Memory B cell (primary cell): Measurements from ENCODE around the gene MTHFR.
"Not testable (repeated sequence)": the region's sequence is repeated elsewhere in the genome, so short reads cannot be mapped to it uniquely, and the experiment has no call there.

Experiments
- ATAC-seq: fragments of 150-1000 bp; cut with Tn5 transposase; 2 replicates; pipeline ENCODE4 v1.10.0; 2021; ENCODE audit warnings: low read depth, mild to moderate bottlenecking, moderate library complexity
- DNase-seq, 2 donors: peaks; one replicate each; pipeline ENCODE4 v3.0.0; 2022; ENCODE audit warnings: low spot score in 2 of 2
- H3K27ac Mint-ChIP-seq: one replicate; pipeline ENCODE4 v1.8.0; 2022; ENCODE audit warnings: mild to moderate bottlenecking, moderate library complexity, mixed read lengths
- H3K27me3 Mint-ChIP-seq: one replicate; pipeline ENCODE4 v1.8.0; 2022; ENCODE audit warnings: mixed read lengths
- H3K36me3 Mint-ChIP-seq: one replicate; pipeline ENCODE4 v1.8.0; 2022; ENCODE audit warnings: mild to moderate bottlenecking, mixed read lengths
- H3K4me1 Mint-ChIP-seq: one replicate; pipeline ENCODE4 v1.8.0; 2022; ENCODE audit warnings: mixed read lengths
- H3K4me3 Mint-ChIP-seq: one replicate; pipeline ENCODE4 v1.8.0; 2022; ENCODE audit warnings: mild to moderate bottlenecking, moderate library complexity, mixed read lengths
- H3K9me3 Mint-ChIP-seq: one replicate; pipeline ENCODE4 v1.8.0; 2022; ENCODE audit warnings: mixed read lengths

Gene MTHFR

DNA sequence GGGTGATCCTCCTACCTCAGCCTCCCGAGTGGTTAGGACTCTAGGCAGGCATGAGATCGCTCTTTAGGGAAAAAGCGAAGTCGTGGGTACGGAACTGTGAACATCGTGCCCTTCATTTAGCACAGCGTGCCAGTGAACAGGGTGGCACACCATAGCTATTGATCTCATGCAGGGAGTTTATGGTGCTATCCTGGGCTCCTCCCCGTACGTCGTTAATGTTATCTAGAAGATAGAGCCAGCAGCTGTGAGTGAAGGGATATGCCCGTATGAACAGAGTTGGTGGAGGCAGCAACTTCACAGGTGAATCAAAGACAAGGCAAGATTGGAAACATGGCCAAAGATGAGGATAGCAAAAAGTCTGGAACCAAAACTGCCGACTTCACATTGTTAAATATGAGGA, 11.4 kb upstream of the MTHFR start:
- Mint-ChIP-seq H3K4me1 (peaks cover 16% of the 10 kb centered on the region), H3K36me3 (peaks cover 34% of the 10 kb centered on the region), H3K4me3 (no peak overlapping the region), H3K9me3 (no peaks in the 10 kb centered on the region), H3K27me3 (no peaks in the 10 kb centered on the region), H3K27ac (no peak overlapping the region)
- DNase-seq (no peak), ATAC-seq (no peak)

DNA sequence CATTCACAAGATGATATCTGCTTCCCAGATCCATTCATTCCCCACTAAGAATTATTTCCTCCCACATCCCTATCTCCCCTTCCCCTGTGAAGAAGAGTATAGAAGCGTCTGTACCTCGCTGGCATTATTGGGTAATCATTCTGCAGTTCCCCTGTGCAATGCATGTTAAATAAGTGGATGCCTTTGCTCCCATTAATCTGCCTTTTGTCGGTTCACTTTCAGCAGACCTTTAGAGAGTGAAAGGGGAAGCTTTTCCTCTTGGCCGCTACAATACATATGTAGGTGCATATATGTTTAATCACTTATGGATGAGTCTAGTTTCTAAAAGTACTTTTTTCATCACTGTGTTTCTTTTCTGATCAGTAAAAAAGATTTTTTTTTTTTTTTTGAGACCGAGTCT, 7.3 kb upstream of the MTHFR start:
- H3K9me3 Mint-ChIP-seq: no peaks in the 10 kb centered on the region
- H3K27me3 Mint-ChIP-seq: no peaks in the 10 kb centered on the region
- ATAC-seq: no peak
- no peak for DNase-seq
- H3K4me3 Mint-ChIP-seq: no peak overlapping the region
- no peak overlapping the region for H3K27ac Mint-ChIP-seq
- H3K4me1 Mint-ChIP-seq: peaks cover 28% of the 10 kb centered on the region
- peaks cover 29% of the 10 kb centered on the region for H3K36me3 Mint-ChIP-seq

DNA sequence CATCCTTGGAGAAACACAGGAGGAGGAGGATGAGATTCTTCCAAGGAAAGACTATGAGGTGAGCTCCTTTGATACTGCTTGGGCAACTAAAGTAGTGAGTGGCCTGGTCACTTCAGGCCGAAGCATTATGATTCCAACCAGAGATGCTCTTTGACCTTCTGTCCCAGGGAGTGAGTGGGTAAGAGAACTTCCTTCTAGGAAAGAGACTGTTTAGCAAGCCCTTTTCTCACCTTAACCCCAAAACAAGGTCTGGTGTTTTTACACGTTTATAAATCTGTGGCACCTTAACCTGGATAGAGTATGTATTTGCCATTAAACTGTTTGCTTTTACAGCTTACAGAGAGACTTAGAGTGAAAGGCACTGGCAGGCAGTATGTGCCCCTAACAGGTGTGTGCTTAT, 1.4 kb upstream of the MTHFR start:
- Mint-ChIP-seq H3K27me3 (no peaks in the 10 kb centered on the region), H3K36me3 (peaks cover 12% of the 10 kb centered on the region), H3K4me1 (peaks cover 46% of the 10 kb centered on the region), H3K9me3 (no peaks in the 10 kb centered on the region), H3K27ac (peak overlapping the region; percentile 94), H3K4me3 (peak overlapping the region; percentile 94)
- DNase-seq (no peak), ATAC-seq (no peak)

DNA sequence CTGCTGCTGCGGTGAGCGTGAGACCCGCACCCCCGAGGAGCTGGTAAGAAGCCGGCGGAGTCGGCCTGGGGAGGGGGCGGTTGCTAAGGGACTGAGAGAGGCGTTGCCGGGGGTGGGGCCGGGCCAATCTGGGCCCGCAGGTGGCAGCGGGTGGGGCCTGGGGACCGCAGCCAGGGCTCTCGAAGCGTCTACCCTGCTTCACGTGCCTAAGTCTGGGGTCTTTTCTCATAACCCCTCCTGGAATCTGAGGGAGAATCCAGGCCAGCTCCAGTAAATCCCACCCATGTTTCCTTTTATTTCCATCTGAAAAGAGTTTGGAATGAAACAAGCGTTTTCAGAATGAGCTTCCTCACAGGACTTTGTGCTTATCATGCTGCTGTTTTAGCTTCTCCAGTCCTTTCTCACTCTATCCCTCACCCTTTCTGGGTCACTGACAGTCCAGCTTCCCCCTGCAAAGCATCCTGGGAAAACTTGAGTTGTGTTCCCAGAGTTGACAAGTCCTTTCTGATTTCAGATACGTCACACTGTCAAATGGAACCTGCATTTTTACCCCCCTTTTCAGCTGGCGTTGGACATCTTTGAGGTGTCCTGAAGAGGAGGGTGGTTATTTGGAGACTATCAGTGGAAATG, 658 bp upstream of the MTHFR start:
- H3K27ac Mint-ChIP-seq: peak overlapping the region; percentile 94
- no peaks in the 10 kb centered on the region for H3K9me3 Mint-ChIP-seq
- H3K4me1 Mint-ChIP-seq: peaks cover 46% of the 10 kb centered on the region
- H3K36me3 Mint-ChIP-seq: peaks cover 8% of the 10 kb centered on the region
- DNase-seq (no peak), ATAC-seq (peak; percentile 64)
- H3K4me3 Mint-ChIP-seq: peak overlapping the region; percentile 94
- H3K27me3 Mint-ChIP-seq: no peaks in the 10 kb centered on the region

DNA sequence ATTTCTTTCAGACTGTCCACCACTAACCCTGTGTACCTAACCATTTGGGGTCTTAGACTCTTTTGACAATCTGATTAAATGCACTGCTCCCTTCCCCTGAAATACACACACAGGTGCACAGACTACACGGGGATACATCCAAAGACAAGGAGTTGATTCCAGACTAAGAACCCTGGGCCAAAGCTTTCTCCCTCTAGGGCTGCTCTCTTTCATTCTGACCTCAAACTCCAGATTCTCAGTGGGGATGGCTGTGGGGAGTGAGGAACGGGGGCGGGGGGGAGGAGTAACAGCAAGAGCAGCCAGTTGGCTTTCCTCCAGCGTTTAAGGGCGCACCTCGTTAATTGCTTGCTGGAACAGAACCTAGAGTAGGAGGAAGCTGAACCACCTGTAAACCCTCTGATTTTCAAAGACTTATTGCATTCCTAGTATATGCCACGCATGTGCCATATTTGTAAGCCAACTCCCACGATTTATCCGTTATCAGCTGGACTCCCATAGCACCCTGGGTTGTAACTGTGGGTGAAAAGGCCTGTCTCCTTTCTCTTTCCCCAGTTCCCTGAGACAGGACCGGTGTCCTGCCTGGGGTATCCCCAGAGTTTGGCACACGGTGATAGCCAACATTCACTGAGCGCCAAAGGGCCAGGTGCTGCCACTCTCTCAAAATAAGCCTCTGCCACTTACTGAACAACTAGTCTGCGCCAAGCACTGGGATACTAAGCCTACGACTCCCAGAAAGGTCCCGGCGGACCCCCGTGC, 920 bp downstream of the MTHFR start:
- ATAC-seq (no peak), DNase-seq (no peak)
- Mint-ChIP-seq H3K9me3 (no peaks in the 10 kb centered on the region), H3K36me3 (peaks cover 16% of the 10 kb centered on the region), H3K27ac (peak overlapping the region; percentile 94), H3K27me3 (no peaks in the 10 kb centered on the region), H3K4me1 (peaks cover 50% of the 10 kb centered on the region), H3K4me3 (peak overlapping the region; percentile 94)

DNA sequence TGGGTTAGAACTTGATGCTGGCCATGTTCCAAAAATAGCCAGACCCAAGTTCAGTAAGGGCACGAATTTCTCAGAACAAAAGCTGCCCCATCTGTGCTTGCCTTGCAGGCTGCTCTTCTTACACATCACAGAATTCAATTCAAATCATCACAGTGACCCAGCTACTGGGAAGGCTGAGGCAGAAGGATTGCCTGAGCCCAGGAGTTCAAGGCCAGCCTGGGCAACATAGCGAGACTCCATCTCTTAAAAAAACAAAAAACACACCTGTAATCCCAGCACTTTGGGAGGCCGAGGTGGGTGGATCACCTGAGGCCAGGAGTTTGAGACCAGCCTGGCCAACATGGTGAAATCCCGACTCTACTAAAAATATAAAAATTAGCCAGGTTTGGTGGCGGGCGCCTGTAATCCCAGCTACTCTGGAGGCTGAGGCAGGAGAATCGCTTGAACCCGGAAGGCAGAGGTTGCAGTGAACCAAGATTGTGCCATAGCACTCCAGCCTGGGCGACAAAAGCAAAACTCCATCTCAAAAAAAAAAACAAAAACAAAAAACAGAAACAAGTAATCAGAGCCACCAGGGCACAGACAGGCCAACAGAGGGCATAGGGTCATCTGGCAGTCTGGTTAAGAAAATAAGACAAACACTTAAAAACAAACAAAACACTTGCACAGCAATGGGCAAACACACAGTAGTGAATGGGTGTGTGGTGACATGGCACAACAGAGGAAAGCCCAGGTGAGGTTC, 1.7 kb downstream of the MTHFR start:
- H3K27ac Mint-ChIP-seq: peak overlapping the region; percentile 82
- H3K4me3 Mint-ChIP-seq: peak overlapping the region; percentile 94
- H3K9me3 Mint-ChIP-seq, ATAC-seq, H3K27me3 Mint-ChIP-seq, DNase-seq: not testable (repeated sequence)
- H3K36me3 Mint-ChIP-seq: peaks cover 15% of the 10 kb centered on the region
- H3K4me1 Mint-ChIP-seq: peaks cover 47% of the 10 kb centered on the region

DNA sequence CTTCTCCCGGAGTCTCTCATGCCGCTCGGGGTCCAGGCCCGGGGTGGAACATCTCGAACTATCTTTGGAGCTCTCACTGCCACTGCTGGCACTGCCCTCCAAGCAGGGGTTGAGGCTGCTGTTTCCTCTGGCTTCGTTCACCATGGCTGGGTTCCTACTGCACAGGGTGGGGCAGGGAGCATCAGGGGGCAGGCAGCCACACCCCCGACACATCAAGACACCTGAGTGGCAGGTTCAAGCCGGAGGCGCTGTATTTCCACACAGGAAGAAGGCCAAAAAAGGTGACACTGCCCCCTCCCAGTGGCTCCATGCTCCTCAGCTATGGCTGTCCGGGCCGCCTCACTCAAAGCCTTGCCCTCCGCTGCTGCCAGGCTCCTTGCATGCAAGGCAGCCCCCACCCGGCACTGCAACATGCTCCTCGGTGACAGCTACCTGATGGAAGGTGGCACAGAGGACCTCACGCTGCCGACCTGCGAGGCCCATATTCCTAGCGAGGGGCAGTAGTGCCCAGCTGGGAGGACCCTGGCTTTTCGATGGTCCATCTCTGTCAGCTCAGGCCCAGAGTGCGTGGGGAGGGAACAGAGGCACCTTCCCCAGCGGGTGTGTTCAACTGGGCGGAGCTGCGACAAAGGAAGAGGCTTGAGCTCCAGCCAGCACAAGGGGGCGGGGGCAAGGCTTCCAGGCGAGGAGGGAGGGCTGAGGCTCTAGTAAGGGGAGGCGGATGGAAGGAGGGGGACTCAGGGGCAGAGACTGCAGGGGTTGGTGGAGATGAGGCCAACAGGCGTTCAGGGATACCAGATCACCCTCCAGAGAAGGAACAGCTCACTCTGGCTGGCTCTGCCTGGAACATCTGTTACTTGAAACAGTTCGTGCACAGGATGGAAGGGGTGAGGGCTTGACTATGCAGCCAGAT, 2.5 kb downstream of the MTHFR start:
- Mint-ChIP-seq H3K9me3 (no peaks in the 10 kb centered on the region), H3K4me1 (peaks cover 45% of the 10 kb centered on the region), H3K36me3 (peaks cover 14% of the 10 kb centered on the region), H3K4me3 (peak overlapping the region; percentile 90), H3K27ac (peak overlapping the region; percentile 82), H3K27me3 (no peaks in the 10 kb centered on the region)
- peak; percentile 20 for ATAC-seq
- DNase-seq: peak; percentile 42 to 56

DNA sequence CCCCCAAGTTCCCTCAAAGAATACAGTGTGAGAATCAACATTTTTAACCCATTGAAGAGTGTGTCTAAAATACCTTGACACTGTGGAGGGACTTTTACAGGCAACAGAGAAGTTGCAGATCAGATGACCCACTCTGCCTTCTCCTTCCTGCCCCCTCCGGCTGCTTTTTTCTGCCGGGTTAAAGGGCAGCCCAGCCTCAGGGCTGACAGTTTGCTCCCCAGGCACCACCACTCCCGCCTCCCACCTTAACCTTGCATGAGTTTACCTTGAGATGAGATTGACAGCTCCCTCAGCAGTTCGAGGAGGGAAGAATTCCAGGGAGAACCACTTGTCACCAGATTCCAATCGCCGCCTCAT, 3.2 kb downstream of the MTHFR start:
- Mint-ChIP-seq H3K27ac (peak overlapping the region; percentile 82), H3K27me3 (no peaks in the 10 kb centered on the region), H3K4me1 (peaks cover 39% of the 10 kb centered on the region), H3K9me3 (no peaks in the 10 kb centered on the region), H3K36me3 (peaks cover 12% of the 10 kb centered on the region), H3K4me3 (peak overlapping the region; percentile 90)
- DNase-seq (no peak), ATAC-seq (no peak)

DNA sequence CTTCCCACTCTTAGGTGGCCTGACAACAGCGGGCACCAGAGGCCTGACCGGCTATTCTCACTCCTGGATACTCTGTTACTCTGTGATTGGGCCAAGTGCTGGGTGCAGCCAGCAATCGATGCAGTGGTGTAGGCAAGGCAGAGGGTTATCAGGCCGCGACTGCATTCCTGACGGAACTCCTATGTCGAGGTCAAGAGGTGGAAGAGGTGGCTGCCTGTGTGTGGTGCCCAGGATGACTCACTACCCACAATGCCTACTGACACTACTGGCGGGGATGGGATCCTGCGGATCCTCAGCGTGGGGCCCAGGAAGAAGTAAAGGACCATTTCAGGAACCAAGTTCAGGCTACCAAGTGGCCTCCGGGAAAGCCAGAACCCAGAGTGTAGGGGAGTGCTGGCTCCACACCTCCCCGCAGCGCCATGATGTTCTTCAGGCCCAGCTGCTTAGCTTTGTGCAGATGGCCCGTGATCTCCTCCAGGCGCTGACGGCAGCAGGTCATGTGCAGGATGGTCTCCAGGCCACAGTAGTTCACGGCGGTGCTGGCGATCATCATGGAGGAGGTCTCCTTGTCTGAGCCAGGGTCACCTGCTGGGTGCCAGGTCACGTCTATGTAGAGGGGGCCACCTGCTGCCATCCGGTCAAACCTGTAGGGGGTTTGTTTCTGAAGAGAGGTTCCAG, 4.9 kb downstream of the MTHFR start:
- H3K27ac Mint-ChIP-seq: no peak overlapping the region
- peaks cover 12% of the 10 kb centered on the region for H3K36me3 Mint-ChIP-seq
- DNase-seq (no peak), ATAC-seq (no peak)
- H3K27me3 Mint-ChIP-seq: no peaks in the 10 kb centered on the region
- H3K4me1 Mint-ChIP-seq: peaks cover 33% of the 10 kb centered on the region
- H3K9me3 Mint-ChIP-seq: no peaks in the 10 kb centered on the region
- no peak overlapping the region for H3K4me3 Mint-ChIP-seq

DNA sequence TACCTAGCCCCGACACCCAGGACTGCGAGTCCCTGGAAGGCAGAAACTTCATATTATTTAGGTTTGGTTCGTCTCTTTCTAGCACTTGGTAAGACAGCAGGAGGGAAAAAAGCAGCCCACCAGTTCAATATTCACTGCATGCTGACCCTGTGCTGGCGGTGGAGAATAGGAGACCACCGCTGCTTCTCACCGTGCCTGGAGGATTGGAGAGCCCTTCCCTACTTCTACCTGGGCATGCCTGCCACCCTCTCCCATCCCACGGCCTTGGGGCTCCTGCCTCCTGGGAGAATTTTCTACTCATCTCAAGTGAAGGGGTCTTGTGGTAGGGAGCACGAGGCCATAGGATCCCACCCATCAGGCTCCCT, 5.4 kb downstream of the MTHFR start:
- Mint-ChIP-seq H3K4me1 (peaks cover 33% of the 10 kb centered on the region), H3K36me3 (peaks cover 15% of the 10 kb centered on the region), H3K27ac (no peak overlapping the region), H3K27me3 (no peaks in the 10 kb centered on the region), H3K4me3 (no peak overlapping the region), H3K9me3 (no peaks in the 10 kb centered on the region)
- DNase-seq (no peak), ATAC-seq (no peak)

DNA sequence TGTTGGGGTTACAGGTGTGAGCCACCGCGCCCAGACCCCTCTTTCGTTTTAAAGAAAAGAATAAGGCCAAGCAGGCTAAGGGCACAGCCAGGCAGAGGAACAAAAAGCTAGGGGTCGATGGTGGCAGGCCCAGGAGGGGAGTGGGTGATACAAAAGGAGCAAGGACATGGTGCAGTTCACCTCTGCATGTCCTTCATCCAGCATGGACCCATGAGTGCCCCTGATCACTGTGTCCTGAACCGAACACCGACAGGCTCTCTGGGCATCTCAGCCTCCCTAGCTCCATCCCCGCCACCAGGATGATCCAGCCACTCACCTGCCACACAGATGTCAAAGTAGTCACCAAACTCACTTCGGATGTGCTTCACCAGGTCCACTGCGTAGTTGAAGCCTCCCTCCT, 5.9 kb downstream of the MTHFR start:
- Mint-ChIP-seq H3K9me3 (no peaks in the 10 kb centered on the region), H3K4me1 (peaks cover 32% of the 10 kb centered on the region), H3K27me3 (no peaks in the 10 kb centered on the region), H3K36me3 (peaks cover 18% of the 10 kb centered on the region), H3K4me3 (no peak overlapping the region), H3K27ac (no peak overlapping the region)
- ATAC-seq (no peak), DNase-seq (no peak)

DNA sequence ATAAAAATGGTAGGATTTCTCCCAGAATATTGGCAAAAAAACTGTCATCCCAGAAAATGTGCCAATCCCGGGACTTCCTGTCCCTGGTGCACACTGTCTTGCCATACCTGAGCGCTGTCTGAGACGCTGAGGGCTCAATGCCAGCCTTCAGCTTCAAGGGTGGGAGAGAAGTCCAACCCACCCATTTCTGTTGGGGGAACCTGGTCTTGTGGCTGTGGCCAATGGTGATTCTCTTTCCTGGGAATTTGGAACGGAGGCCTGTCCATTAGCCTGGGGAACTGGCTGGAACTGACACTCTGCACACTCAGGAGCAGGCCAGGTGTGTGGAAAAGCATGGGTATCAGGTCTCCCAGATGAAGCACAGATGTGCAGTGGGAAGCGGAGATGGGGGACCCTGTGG, 6.7 kb downstream of the MTHFR start:
- H3K36me3 Mint-ChIP-seq: peaks cover 21% of the 10 kb centered on the region
- H3K4me1 Mint-ChIP-seq: peaks cover 24% of the 10 kb centered on the region
- H3K4me3 Mint-ChIP-seq: no peak overlapping the region
- H3K27me3 Mint-ChIP-seq: no peaks in the 10 kb centered on the region
- H3K9me3 Mint-ChIP-seq: no peaks in the 10 kb centered on the region
- DNase-seq: no peak
- no peak overlapping the region for H3K27ac Mint-ChIP-seq
- no peak for ATAC-seq

DNA sequence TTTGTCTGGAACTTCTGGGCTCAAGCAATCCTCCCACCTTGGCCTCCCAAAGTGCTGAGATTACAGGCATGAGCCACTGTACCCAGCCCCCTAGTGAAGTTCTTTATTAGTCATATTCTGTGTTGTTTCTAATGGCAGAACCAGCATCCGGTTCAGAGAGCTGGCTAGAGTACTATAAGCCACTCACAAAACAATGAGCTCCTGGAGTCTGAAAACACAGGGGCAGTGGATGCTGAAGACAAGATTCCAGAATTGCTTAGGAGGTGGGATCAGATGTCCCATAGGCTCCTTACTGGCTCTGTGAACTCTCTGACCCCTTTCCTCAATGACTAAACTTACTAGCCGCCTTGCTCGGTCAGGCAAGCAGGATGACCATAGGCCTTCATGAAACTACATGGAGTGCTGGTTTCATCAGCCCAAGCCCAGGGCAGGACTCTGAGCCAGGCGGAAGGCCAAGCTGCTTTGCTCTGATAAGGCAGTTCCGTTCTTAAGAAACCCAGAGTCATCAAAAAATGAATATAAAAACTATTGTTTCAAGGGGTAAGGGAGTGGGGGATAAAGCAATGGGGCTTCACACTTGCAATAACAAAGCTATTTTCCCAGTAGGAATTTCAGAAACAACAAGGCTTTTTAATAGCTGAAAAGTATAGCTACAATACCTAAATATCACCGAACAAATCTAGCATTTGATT, 8.1 kb downstream of the MTHFR start:
- ATAC-seq (no peak), DNase-seq (no peak)
- Mint-ChIP-seq H3K27me3 (no peaks in the 10 kb centered on the region), H3K36me3 (peaks cover 21% of the 10 kb centered on the region), H3K4me3 (no peak overlapping the region), H3K4me1 (peaks cover 14% of the 10 kb centered on the region), H3K27ac (no peak overlapping the region), H3K9me3 (no peaks in the 10 kb centered on the region)
